Adipose tissue (tissue), 3 donors: Measurements from ENCODE around the gene CCDC68. TPM values are rescaled to one million over a fixed set of nuclear protein-coding genes. Genes with fewer than 3 reads are reported as not detected.

Source experiments
- H3K27ac ChIP-seq: one replicate; pipeline ENCODE4 v1.5.1; 2013; ENCODE audit warnings: low read depth, low read length
- WGBS, 3 donors: extraction: QIAGEN DNeasy Blood & Tissue Kit; methylation state at CpG; one replicate each; pipeline ENCODE4 v1.1.7; 2013; 5-methylcytosine and 5-hydroxymethylcytosine counted together
- polyA plus RNA-seq, 3 donors: library from polyadenylated mRNA; stranded (reverse); fragments of 200-250 nt; gene quantifications; one replicate each; pipeline ENCODE4 v1.2.3, GENCODE V29; 2013
- donor health status: healthy with polysubstance abuse.
- donor health status: Bipolar disorder and iron deficiency.
- donor health status: healthy.

CCDC68 gene
- polyA plus RNA-seq, 3 donors: 1.8 to 8.1 (median 3.7) TPM

DNA sequence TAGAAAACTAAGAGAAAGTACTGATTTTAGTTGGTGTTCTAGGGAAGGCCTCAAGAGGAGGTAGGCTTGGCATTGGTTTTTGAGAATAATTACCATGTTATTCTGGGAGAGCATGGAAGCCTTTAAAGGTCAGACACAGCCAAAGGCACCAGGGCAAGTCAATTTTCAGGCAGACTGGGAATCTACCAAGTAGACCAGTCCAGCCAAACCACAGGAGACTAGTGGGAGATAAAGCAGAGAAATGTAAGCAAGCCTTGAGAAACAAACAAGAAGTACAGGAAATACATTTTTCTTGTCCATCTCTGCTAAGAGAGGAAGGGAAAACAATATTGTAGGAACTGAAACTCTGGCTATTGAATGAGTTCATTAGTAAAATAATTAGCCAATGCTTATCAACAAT, 5.5 kb upstream of the CCDC68 start:
- no peak overlapping the region for H3K27ac ChIP-seq

DNA sequence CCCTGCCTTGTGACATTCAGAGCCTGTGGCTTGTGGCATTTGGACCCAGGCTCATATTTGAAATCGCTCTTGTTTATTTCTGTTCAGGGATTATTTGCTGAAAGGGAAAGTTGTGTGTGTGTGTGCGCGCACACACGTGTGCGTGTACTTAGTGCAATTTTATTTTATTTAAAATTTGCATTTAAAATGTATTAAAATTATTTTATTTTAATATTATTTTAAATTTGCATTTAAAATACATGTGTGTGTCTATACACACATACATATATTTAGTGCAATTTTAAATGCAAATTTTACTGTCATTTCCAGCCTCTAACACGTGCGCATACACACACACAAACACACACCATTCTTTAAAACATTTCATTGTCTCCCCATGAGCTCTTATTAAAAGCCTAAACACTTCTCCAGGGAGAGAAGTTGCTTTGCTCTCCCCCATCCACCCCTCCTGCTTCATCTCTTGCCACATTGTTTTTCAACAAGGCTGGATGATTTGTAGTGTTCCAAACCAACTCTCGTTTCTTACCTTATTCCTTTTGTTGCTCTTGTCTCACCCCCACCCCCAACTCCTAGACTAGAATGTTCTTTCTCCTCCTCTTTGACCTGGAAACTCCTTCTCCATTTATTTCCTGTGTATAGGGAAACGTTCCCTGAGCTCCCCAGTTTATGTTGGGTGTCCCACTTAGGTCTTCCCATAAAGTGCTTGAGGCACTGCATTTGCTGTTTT, 3.8 kb upstream of the CCDC68 start:
- H3K27ac ChIP-seq: no peak overlapping the region
- 81 to 89% (median 85%) methylated on average over 9 of the region's 9 CpGs for WGBS, 3 donors

DNA sequence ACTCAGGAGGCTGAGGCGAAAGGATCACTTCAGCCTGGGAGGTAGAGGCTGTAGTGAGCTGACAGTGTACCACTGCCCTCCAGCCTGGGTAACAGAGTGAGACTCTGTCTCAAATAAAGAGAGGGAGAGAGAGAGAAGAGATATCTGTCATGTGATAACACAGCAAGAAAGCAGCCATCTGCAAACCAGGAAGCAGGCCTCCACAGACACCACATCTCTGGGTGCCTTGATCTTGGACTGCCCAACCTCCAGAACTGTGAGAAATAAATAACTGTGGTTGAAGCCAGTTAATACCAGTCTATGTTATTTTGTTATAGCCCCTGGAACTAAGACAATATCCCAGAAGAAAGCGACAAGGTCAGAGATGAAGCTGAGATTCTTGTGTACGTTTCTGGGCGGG, 2.6 kb upstream of the CCDC68 start:
- WGBS, 3 donors: 72 to 97% (median 91%) methylated on average over 4 of the region's 4 CpGs
- H3K27ac ChIP-seq: no peak overlapping the region

DNA sequence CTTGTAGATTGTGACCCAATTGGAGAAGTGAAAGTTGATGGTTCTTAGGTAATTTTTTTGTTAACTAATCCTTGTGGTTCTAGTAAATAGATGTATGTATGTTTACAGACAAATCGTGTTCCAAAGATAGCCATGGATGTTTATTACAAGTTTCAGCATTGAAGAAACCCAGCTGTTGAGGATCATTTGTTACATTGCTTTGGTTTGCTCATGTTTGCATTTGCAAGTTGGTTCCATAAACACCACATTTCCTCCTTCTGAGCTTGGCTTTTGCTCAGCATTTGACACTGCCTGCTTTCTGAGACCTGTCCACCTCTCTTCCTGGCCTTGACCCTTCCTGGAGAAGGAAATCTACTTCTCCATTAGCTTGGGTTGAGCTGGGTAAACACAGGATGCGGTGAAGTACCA, 1.8 kb upstream of the CCDC68 start:
- WGBS, 3 donors: 41 to 45% (median 45%) methylated on average over 2 of the region's 2 CpGs
- H3K27ac ChIP-seq: no peak overlapping the region

DNA sequence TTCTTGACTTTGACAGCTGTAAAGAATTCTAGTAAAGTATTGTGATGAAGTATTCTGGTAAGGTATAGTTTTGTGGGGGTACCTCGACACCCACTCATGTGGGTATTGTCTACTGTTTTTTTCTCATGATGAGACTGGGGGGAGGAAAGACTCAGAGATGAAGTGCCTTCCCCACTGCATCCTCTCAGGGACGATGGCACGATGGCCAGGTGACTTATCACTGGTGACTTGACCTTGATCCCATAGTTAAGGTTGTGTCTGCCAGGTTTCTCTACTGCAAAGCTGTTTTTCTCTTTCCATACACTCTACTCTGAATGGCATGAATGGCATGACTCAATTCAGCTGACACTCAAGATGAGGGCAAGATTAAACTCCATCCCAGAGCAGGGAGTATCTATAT, 936 bp upstream of the CCDC68 start:
- 46 to 86% (median 85%) methylated on average over 3 of the region's 3 CpGs for WGBS, 3 donors
- H3K27ac ChIP-seq: no peak overlapping the region

DNA sequence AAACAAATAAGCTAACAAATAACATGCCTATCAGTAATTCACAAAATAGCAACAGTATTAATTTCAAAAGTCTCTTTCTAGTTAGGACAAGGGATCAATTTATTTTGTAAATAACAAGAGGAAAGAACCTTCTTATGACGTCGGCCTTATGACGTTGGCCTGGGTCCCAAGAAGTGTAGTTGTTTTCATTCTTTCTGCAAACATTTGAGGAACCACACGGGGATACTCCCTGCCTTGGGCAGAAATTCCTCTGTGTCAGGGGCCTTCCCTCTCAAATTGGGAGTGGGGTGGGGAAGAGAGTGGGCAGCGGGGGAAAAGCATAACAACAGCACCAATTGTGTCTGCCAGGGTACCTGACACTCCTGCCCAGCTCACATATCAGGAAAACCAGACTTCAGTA, 1.3 kb downstream of the CCDC68 start:
- H3K27ac ChIP-seq: no peak overlapping the region
- 33 to 54% (median 36%) methylated on average over 5 of the region's 5 CpGs for WGBS, 3 donors

DNA sequence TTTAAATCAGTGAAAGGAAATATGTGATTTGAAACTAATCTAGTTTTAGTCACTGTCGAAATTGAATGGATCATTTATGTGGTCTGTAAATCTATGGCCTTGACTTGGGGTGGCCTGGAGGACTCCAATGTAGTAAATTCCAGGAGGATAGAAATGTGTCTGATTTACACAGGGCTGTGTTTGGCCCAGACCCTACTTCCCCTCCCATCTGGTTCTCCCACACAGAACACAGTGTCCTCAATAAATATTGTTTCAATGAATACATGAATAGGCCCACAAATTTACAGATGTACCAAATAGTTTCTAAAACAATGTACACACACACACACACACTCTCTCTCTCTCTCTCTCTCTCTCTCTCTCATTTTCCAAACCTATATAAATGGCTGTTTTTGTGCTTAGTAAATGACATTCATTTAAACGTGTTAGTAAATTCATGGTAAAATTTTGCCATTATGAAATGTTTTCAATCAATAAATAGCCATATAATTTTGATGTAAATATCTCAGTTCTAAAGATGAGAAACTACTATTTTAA, 1.9 kb downstream of the CCDC68 start:
- WGBS, 3 donors: 62 to 66% (median 62%) methylated on average over 2 of the region's 2 CpGs
- no peak overlapping the region for H3K27ac ChIP-seq

DNA sequence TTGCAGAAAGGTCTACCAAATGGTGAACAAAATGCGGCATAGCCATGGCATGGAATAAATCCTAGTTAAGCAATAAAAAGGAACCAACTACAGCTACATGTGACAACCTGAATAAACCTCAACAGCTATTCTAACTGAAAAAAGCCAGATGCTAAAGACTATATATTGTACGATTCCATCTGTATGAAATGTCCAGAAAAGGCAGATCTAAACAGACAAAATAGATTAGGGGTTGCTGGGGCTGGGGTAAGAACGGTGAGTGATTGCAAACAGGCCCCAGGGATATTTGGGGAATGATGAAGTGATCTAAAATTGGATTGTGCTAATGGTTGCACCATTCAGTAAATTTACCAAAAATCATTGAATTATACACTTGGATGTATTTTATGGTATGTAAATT, 2.8 kb downstream of the CCDC68 start:
- WGBS, 3 donors: 87 to 94% (median 90%) methylated on average over 3 of the region's 3 CpGs
- no peak overlapping the region for H3K27ac ChIP-seq

DNA sequence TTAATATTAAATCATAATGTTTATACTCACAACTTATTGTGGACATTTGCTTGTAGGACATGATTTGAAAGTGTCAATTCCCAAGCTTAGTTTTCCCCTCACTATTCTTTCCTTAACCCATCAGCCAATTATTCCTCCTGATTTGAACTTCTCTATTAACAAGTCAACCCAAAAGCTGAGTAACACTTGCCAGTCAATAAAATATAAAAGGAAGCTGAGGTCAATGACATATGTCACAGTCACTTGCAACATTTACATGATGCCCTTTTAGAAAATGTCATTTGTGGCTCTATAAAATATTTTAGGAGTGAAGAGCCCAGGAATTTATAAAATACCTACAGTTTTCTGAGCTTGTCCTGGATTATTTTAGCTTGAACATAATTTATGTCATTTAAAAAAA, 7.2 kb downstream of the CCDC68 start:
- no peak overlapping the region for H3K27ac ChIP-seq

DNA sequence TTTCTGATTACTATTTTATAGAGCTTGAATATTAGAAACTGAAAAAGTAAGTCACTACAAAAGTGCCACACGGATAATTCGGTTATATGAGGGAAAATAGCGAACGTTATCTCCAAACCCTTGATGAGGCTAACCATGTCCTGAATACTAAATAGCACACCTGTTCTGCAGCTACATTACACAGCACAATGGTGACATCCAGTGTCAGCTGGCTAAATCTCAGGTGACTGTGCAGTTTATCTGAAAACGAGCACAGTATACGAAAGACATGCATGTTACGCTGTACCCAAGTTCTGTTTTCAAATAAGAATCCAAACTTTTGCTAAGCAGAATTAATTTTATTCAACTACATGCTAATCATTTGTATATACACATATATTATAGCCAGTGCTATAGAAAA, 9.0 kb downstream of the CCDC68 start:
- no peak overlapping the region for H3K27ac ChIP-seq
- WGBS, 3 donors: 36 to 96% (median 89%) methylated on average over 7 of the region's 7 CpGs

DNA sequence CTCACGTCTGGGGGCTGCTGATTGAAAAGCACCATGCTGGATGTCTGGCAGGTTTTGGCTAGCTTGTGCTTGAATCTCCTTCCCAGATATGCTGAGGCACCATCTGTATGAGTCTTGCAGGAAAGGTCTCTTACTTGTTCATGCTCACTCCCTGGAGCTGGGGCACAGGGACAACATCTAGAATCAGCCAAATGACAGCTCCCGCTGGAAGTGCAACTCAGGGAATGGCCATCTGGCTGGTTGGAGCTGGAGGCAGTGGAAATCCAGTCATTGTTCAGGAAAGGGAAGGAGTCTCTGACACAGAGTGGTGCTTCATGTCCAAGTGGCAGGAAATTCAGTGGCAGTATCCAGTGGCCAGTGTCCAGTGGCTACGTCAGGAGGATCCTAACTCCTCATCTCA, 9.7 kb downstream of the CCDC68 start:
- H3K27ac ChIP-seq: no peak overlapping the region
- WGBS, 3 donors: 79 to 89% (median 82%) methylated on average over 3 of the region's 3 CpGs

DNA sequence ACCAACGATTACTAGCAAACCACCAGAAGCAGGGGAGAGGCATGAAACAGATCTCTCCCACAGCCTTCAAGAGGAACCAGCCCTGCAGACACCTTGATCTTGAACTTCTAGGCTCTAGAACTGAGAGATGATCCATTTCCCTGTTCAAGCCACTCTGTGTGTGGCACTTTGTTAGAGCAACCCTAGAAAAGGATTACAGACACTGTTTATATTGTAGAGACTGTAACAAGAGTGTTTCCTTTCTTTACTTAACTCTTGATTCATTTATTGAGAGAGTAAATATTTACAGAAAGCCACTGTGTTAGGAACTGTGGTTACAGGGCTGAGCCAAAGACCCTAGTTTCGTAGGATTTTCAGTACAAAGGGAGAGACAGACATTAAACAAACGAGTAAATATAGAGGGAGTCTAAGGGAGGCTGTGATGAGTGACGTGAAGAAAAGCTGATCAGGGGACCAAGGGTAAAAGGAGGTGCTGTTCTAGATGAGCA, 10.9 kb downstream of the CCDC68 start:
- WGBS, 3 donors: 38 to 83% (median 81%) methylated on average over 4 of the region's 4 CpGs
- H3K27ac ChIP-seq: no peak overlapping the region

DNA sequence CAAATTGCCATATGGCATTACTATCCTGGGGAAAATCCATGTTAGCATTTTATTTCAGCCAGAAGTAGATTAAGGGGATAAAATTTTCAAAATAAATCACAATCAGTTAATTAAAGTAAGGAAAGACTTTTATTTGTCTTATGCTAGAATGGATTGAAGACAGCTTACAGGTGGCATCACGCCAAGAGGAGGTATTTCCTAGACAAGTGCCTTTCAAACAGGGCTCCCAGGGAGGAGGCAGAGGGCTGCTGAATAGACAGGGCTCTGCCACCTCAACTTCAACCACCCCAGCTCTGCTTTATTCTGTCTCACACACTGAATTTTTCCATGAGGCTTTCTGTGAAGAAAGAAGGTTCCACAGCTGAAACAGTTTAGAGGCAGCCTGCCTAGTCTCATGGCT, 12.2 kb downstream of the CCDC68 start:
- H3K27ac ChIP-seq: no peak overlapping the region
- WGBS, 3 donors: 54 to 63% (median 60%) methylated on average over 1 of the region's 1 CpG

DNA sequence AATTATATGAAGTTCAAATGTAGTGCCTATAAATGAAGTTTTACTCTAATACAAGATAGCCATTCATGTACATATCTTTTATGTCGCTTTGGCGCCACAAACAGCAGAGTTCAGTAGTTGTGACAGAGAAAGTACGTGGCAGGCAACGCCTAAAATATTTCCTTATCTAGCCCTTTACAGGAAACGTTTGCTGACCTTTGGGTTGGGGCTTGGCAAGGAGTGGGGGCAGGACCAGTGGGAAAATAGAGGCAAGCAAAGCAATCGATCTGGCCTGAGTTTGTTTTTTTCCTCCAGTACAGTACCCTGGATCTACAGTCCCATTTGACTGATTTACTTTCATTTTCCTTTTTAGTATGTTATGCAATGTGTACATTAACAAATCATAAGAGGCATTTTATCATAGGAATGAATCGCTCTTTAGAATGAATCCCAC, 13.1 kb downstream of the CCDC68 start:
- 6 to 9% (median 7%) methylated on average over 7 of the region's 7 CpGs for WGBS, 3 donors
- no peak overlapping the region for H3K27ac ChIP-seq

DNA sequence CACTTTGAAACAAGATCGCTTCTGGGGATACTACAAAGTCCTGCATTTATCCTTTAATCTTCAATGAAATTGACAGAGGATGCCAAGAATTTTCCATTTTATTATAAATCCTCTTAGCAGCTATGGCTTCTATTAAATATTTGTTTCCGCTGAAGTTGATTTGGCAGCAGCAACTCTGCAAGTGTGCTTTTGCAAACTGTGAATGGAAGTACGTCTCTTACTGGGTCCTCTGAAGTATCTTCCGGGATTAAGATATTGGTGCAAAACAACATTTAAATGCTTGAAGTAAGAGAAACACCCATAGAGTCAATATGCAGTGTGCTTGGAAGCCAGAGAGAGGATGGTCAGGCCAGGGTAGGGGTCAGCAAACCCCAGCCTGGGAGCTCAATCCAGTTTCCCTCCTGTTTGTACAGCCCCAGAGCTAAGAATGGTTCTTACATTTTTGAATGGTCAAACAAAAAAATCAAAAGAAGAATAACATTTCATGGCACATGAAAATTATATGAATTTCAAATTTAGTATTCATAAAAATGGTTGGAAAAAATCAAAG, 13.6 kb downstream of the CCDC68 start:
- WGBS, 3 donors: 56 to 68% (median 60%) methylated on average over 4 of the region's 4 CpGs
- H3K27ac ChIP-seq: no peak overlapping the region

DNA sequence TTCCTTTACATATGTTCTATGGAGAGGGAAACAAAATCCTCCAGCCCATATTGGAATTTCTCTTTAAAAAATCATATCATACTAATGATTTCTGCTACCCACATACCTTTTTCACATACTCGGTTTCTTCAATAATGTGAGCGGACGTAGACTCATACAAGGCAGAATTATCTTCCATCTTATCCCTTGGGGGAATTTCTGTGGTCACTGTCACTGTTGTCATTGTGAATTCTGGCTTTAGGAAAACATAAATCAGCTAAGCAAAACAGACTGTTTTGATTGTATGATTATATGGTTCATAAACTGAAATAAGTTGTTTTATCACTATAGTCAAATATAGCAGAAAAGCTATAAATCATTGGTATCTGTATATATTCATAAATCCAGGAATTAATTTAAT, 16.7 kb downstream of the CCDC68 start:
- H3K27ac ChIP-seq: no peak overlapping the region
- 88 to 97% (median 93%) methylated on average over 3 of the region's 3 CpGs for WGBS, 3 donors

DNA sequence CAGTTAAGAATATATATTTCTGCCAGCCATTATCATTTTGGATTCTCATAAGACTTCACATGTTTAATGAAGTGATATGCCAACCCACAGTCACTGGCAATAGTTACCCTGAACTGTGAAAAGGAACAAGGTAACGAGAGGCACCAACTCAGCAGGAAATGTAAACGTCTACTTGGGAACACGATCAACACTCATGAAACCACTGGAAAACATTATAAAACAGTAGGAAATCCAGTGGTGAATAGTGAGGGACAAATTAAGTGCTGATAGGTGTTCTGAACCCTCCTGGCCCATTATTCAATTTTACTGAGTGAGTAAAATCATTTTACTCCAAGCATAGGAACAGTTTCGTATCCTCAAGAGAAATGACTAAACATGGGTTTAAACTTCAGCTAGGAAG, 17.1 kb downstream of the CCDC68 start:
- WGBS, 3 donors: 58 to 90% (median 77%) methylated on average over 4 of the region's 4 CpGs
- H3K27ac ChIP-seq: no peak overlapping the region

DNA sequence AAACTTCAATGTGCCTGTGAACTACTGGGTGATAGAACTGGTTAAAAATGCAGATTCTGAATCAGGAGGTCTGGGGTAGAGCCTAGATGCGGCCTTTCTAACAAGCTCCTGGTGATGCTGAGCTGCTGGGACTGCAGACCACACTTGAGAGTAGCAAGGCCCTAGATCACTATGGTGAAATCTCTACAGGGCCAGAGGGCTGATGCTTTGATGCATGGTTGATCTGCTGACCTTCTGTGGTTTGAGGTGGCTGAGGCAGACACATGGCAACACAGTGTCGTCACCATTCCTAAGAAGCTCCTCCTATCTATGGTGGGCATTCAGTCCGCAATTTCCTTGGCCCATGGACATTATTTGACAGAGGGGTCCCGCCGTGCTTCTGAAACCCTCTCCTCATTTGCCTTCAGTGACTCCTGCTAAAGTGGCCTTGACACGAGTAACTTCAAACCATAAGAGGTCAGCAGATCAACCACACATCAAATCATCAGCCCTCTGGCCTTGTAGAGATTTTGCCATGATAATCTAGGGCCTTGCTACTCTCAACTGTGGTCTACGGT, 19.8 kb downstream of the CCDC68 start:
- no peak overlapping the region for H3K27ac ChIP-seq
- WGBS, 3 donors: 91 to 95% (median 93%) methylated on average over 7 of the region's 7 CpGs

DNA sequence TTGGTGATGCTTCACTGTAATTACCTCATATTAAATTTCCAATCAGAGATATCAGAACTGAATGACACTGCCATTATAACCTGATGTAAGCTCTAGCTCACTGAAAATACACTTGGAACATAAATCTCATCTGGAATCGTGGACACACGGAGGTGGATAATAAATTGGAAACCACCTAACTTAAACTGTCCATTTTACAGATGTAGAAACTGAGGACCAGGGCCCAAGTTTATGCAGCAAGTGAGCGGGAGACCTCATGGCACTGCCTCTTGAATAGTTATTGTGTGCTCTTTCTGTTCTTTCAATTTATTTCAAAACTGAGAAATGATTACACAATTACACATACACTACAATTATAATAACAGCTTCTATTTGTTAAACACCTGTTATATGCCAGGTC, 20.8 kb downstream of the CCDC68 start:
- 93 to 97% (median 94%) methylated on average over 3 of the region's 3 CpGs for whole genome bisulfite sequencing, 3 donors
- H3K27ac ChIP-seq: no peak overlapping the region

DNA sequence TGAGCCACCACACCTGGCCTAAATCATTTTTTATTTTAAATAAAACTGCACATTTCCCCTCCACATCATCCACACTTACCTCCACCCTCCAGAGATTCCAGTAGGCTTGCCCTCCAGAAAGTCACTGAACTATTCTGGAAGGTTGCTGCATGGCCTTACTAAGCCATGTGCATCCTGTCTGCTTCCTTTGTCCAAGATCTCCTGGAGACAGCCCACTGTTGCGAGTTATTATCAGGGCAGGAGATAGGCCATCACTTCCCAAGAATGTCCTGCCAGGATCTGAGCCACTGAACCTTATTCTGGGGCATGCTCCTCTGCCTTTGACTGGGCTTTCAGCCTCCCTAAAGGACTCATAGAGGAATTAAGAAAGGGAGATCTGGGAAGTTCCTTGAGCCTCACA, 26.8 kb downstream of the CCDC68 start:
- 0 to 78% (median 53%) methylated on average over 1 of the region's 1 CpG for WGBS, 3 donors
- H3K27ac ChIP-seq: no peak overlapping the region
